NCI-H82 (cell line): Measurements from ENCODE around the gene IVNS1ABP.
A peak's percentile ranks its signal among the peaks of the same experiment; 100 is the strongest.
"Not testable (repeated sequence)": the region's sequence is repeated elsewhere in the genome, so short reads cannot be mapped to it uniquely, and the experiment has no call there.

Experiments
- DNase-seq: peaks from one replicate; lab custom pipeline; 2025; lab: John Stamatoyannopoulos, UW

IVNS1ABP gene

GRCh38 chr1:185328255-185328654 is 11.2 kb upstream of the IVNS1ABP start:
- no peak for DNase-seq

- no peak for DNase-seq
Measured at GRCh38 chr1:185325413-185325812, 8.4 kb upstream of the IVNS1ABP start.

- no peak for DNase-seq
Measured at GRCh38 chr1:185324118-185324517, 7.1 kb upstream of the IVNS1ABP start.

DNA sequence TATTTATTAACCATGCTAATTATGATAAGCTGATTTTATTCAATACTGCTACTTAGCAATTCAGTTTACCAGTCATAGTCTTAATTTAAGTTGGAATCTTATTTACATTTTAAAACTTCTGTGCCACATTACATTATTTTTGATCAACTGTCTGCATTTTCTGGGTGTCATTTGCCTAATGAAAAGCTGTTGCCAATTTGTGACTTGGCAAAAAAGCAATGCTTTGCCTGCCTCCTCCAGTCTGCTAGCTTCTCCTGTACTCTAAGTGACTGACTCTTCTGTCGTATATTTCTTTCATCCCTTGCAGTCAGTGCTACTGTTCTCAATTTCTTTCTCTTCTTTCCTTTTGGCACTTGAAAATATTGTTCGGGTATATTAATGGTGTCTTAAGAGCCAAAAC is 5.6 kb upstream of the IVNS1ABP start:
- no peak for DNase-seq

DNA sequence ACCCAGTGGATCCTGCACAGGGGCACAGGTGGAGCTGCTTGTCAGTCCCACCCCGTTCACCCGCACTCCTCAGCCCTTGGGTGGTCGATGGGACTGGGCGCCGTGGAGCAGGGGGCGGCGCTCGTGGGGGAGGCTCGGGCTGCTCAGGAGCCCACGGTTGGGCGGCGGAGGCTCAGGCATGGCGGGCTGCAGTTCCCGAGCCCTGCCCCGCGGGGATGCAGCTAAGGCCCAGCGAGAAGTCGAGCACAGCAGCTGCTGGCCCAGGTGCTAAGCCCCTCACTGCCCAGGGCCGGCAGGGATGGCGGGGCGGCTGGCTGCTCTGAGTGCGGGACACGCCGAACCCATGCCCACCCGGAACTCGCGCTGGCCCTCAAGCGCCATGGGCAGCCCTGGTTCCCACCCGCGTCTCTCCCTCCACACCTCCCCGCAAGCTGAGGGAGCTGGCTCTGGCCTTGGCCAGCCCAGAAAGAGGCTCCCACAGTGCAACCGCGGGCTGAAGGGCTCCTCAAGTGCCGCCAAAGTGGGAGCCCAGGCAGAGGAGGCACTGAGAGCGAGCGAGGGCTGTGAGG is 4.7 kb upstream of the IVNS1ABP start:
- not testable (repeated sequence) for DNase-seq

DNA sequence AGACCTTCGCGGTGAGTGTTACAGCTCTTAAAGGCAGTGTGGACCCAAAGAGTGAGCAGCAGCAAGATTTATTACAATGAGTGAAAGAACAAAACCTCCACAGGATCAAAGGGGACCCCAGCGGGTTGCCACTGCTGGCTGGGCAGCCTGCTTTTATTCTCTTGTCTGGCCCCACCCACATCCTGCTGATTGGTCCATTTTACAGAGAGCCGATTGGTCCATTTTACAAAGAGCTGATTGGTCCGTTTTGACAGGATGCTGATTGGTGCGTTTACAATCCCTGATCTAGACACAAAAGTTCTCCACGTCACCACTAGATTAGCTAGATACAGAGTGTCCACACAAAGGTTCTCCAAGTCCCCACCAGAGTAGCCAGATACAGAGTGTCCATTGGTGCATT is 4.1 kb upstream of the IVNS1ABP start:
- not testable (repeated sequence) for DNase-seq

DNA sequence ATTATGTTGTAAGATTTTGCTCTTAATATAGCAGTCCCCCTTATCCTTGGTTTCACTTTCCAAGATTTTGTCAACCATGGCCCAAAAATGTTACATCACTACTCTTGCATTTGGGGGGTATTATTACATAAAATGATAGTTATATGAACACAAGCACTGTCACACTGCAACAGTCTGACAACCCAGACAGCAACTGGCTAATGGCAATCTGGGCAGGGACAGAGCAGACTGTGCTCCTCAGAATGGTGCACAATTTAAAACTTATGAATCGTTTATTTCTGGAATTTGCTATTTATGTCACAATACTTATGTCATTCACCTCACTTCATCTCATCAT is 2.1 kb upstream of the IVNS1ABP start:
- no peak for DNase-seq

GRCh38 chr1:185318431-185319138 is 1.5 kb upstream of the IVNS1ABP start:
- DNase-seq: no peak

DNA sequence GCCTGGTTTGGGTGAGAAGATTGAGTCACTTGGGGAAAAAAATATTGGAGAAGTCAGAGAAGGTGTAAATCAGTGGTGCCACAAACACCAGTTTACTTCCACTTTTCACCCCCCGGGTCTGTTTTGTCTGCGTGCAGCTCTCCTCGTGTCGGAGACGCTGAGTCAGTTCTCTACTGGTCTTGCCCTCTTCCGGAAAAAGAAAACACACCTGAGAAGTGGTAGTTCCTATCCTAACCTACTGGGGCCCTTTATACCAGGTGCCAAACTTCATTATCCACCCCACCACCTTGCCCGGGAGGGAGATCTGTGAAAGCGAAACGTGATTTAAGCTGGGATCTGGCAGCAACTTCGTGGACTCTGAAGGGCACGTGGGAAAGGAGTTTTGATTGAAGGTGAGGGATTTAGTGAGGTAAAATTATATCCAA is 855 bp upstream of the IVNS1ABP start:
- peak; percentile 69 for DNase-seq

- DNase-seq: peak; percentile 93
Measured at GRCh38 chr1:185316163-185317033, 645 bp downstream of the IVNS1ABP start.

DNA sequence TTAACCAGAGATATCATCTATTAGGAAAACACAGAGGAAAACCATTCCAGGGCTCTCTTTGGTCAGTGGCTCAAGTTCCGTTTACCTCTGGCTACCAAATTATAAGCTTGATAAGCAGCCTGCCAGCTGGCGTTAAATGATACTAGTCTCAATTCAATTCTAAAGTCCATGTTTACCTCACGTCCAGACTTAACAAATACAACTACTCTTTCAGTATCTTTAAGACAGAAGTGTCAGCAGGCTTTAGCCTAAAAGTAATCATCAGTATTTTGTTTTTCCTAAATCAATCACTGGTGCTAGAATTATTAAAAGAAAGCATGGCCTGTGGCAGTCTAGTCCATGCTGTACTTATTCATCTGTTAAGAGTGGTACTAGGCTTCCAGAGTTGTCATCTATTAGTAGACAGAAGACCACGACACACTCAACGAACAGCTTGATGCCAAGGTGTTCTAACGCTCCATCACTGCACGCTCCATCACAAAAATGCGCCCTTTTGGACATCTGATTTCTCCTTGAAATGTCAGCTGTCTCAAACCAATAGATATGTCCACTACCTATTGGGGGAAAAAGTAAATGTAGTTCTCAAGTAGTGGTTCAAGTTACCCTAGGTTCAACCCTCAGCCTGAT is 1.5 kb downstream of the IVNS1ABP start:
- DNase-seq: peak; percentile 60

DNA sequence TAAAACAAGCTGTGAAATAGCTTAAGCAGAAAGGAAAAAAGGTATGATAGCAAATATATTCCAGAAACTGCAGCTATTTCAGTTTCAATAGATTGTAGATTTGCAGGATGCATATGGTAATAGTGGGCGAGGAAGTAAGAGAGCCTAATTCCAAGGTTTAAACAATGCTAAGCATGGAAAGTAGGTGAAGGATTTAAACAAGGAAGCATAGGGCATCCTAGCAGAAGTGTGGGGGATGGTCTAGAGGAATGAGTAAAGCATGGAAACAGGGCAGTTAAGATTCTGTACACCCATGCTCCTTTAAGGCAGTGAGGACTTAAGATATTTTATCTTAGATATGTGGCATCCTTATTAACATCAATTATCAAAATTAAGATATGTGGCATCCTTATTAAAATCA is 2.6 kb downstream of the IVNS1ABP start:
- DNase-seq: peak; percentile 64

- no peak for DNase-seq
Measured at GRCh38 chr1:185312361-185313138, 4.5 kb downstream of the IVNS1ABP start.

DNA sequence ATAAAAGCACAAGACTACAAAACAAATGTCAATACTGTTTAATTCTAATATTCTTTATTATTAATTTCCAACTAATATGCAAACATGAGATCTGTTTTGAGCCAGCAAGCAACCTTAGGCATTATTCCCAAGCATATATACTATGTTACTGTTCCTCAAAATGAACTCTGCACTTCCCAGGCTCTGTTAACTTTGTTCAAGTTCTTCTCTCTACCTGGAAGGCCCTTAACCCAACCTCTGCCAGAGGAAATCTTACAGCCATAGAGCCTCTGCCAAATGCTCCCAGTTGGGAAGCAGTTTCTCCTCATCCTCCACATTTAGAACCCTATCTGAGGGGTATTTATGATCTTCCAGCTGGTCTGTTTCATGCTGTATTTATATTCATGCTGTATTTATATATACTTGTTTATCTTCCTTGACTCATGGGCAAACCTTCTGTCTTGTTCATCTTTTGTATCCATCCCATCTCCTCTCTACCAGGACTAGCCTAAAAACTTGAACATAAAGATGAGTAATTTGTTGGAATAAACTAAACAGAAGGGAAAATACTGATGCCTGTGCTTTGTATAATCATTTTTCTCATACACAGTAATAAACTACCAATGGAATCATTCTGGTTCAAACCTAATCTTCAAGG is 5.3 kb downstream of the IVNS1ABP start:
- no peak for DNase-seq

GRCh38 chr1:185309566-185309965 is 7.5 kb downstream of the IVNS1ABP start:
- DNase-seq: no peak

GRCh38 chr1:185308126-185308525 is 8.9 kb downstream of the IVNS1ABP start:
- no peak for DNase-seq

GRCh38 chr1:185305419-185305818 is 11.6 kb downstream of the IVNS1ABP start:
- DNase-seq: peak; percentile 17

DNA sequence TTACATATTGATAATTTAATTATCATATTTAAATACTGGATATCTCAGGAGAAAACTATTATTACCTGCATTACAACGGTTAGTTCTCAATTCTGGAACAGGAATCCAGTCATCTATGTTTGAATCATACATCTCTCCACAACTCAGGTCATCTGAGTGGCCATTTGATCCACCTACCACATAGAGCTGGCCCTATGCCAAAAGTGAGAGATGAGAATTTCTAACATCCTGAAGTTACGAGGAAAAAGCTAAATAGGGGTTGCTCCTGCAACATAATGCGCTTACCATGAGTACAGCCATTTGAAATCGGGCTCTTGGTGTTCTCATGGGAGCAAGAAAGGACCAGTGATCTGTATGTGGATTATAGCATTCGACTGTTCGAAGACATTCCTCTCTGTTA is 16.9 kb downstream of the IVNS1ABP start:
- DNase-seq: peak; percentile 30

DNA sequence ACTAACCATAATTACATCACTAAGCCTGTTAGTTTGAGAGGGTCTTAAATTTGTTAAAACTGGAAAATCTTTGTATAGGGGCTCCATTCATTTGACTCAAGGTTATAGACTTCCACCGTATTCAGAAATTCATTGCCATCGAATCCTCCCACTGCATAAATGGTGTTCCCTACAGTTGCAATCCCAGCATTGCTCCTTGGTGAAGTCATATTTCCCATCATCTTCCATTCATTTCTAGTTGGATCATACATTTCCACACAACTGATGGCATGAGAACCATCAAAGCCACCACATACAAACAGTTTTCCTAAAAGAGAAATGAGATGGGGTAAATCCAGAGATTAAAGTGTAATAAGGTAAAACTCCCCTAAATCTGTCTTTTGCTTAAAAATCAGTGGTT is 19.1 kb downstream of the IVNS1ABP start:
- no peak for DNase-seq

- DNase-seq: no peak
Measured at GRCh38 chr1:185295091-185295490, 22.0 kb downstream of the IVNS1ABP start.

- peak; percentile 24 for DNase-seq
Measured at GRCh38 chr1:185293967-185294542, 23.0 kb downstream of the IVNS1ABP start.
